Fibroblast of the aortic adventitia (primary cell): ENCODE measurements around the gene MTCP1. TPM values are rescaled to one million over a fixed set of nuclear protein-coding genes. Genes with fewer than 3 reads are reported as not detected.

Experiments
- DNase-seq: peaks from one replicate; pipeline ENCODE4 v3.0.0-alpha.2; 2010; ENCODE audit warnings: low read depth
- H3K4me3 ChIP-seq: 2 replicates; pipeline ENCODE4 v1.5.1; 2011; ENCODE audit warnings: low read depth, mild to moderate bottlenecking, control low read depth, low read length, moderate library complexity
- total RNA-seq: library from RNA; depleted of rRNA; stranded (reverse); fragments of >200 nt; gene quantifications from 2 replicates; pipeline ENCODE4 v1.2.3, GENCODE V29; 2012; ENCODE audit warnings: low replicate concordance
- TF ChIP-seq, protein P1 (sequence below): IDR thresholded peaks from 2 replicates; pipeline ENCODE4 v1.5.1; 2011; ENCODE audit warnings: mild to moderate bottlenecking, low read length, control low read depth, inconsistent platforms; ENCODE audit not compliant: insufficient read depth

Gene MTCP1
- total RNA-seq, 1 donor: 1.6 TPM

GRCh38 chrX:155026727-155027508, 44.0 kb downstream of the MTCP1 start, which contains the start of gene FUNDC2:
TSS of gene FUNDC2 (plus strand) at chrX:155026844. CDS start at chrX:155026939, 95 bp downstream.
- H3K4me3 ChIP-seq: peak within 1 kb of the TSS; percentile 67
- TF ChIP-seq, protein P1, sequence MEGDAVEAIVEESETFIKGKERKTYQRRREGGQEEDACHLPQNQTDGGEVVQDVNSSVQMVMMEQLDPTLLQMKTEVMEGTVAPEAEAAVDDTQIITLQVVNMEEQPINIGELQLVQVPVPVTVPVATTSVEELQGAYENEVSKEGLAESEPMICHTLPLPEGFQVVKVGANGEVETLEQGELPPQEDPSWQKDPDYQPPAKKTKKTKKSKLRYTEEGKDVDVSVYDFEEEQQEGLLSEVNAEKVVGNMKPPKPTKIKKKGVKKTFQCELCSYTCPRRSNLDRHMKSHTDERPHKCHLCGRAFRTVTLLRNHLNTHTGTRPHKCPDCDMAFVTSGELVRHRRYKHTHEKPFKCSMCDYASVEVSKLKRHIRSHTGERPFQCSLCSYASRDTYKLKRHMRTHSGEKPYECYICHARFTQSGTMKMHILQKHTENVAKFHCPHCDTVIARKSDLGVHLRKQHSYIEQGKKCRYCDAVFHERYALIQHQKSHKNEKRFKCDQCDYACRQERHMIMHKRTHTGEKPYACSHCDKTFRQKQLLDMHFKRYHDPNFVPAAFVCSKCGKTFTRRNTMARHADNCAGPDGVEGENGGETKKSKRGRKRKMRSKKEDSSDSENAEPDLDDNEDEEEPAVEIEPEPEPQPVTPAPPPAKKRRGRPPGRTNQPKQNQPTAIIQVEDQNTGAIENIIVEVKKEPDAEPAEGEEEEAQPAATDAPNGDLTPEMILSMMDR: no peak
- peak; percentile 89 for DNase-seq

- TF ChIP-seq, protein P1: no peak
- peak overlapping the region; percentile 67 for H3K4me3 ChIP-seq
- no peak for DNase-seq
Observed at GRCh38 chrX:155026420-155026726, 44.6 kb downstream of the MTCP1 start.

GRCh38 chrX:155023907-155024833, 46.8 kb downstream of the MTCP1 start:
- DNase-seq: no peak
- TF ChIP-seq, protein P1: no peak

DNA sequence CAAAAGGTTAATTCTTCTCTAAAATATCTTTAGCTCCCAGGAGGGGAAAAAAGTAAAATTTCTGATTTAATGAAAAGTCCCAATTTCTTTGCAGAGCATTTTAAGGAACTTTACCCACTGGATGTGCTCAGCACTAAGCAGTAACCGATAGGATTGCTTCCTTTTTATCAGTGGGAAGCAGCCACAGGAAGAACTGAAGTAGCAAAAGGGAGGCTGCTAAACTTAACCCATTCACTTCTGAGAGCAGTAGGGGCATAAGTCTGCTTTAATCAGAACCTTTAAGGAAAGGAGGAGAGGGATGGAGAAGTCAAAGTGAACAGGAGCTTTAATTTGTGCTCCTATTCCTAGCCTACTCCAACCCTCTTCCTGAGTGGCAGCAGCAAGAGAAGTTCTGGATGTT, 48.4 kb downstream of the MTCP1 start, which contains the start of gene F8:
Gene F8 (minus strand): TSS at position 139 of the 400 bp plus-strand sequence. CDS start 171 bp downstream, outside the sequence.
- no peak for DNase-seq
- TF ChIP-seq, protein P1: no peak
- no peak within 1 kb of the TSS for H3K4me3 ChIP-seq

More at GRCh38 chrX:155023907-155024833, 46.8 kb downstream of the MTCP1 start:
- H3K4me3 ChIP-seq: no peak overlapping the region

GRCh38 chrX:155020591-155020990, 50.3 kb downstream of the MTCP1 start:
- DNase-seq: no peak
- no peak overlapping the region for H3K4me3 ChIP-seq
- TF ChIP-seq, protein P1: no peak

Other genes starting within 250 kb of the MTCP1 start
- not detected in 2 replicates for gene SMIM9, start 236.5 kb downstream of the MTCP1 start, total RNA-seq
- 2.6 and 7.1 TPM in 2 replicates for gene F8A1, start 184.8 kb downstream of the MTCP1 start, total RNA-seq
- gene F8, start 48.4 kb downstream of the MTCP1 start, total RNA-seq: 6.4 and 7.8 TPM in 2 replicates
- 61.5 and 143 TPM in 2 replicates for gene FUNDC2, start 44.3 kb downstream of the MTCP1 start, total RNA-seq
- 15.0 and 15.3 TPM in 2 replicates for gene CMC4, start within 50 bp of the MTCP1 start, total RNA-seq
- gene BRCC3, start 372 bp upstream of the MTCP1 start, total RNA-seq: 8.5 and 17.4 TPM in 2 replicates
- gene VBP1, start 145.3 kb upstream of the MTCP1 start, total RNA-seq: 59.4 and 80.8 TPM in 2 replicates
- gene RAB39B, start 193.4 kb upstream of the MTCP1 start, total RNA-seq: 1.6 and 2.7 TPM in 2 replicates